Stimulated activated memory B cell treated with anti-CD40 and anti-IgM and Interleukin-4, amounts not matched to agents 10 μg/mL and 1 μg/mL and 100 μg/mL, for 72 hours (primary cell): ENCODE measurements around the gene PTPN3.

ENCODE experiments used
- ATAC-seq: fragments of 150-1000 bp; cut with Tn5 transposase; 2 replicates; pipeline ENCODE4 v1.10.0; 2021
- H3K27ac Mint-ChIP-seq: one replicate; pipeline ENCODE4 v1.8.0; 2022; ENCODE audit warnings: mild to moderate bottlenecking, mixed read lengths
- H3K27me3 Mint-ChIP-seq: one replicate; pipeline ENCODE4 v1.8.0; 2022; ENCODE audit warnings: mixed read lengths
- H3K36me3 Mint-ChIP-seq: one replicate; pipeline ENCODE4 v1.8.0; 2022; ENCODE audit warnings: mixed read lengths
- H3K4me1 Mint-ChIP-seq: one replicate; pipeline ENCODE4 v1.8.0; 2022; ENCODE audit warnings: mixed read lengths
- H3K4me3 Mint-ChIP-seq: one replicate; pipeline ENCODE4 v1.8.0; 2022; ENCODE audit warnings: mild to moderate bottlenecking, moderate library complexity, mixed read lengths
- H3K9me3 Mint-ChIP-seq: one replicate; pipeline ENCODE4 v1.8.0; 2022; ENCODE audit warnings: mixed read lengths

PTPN3 gene

DNA sequence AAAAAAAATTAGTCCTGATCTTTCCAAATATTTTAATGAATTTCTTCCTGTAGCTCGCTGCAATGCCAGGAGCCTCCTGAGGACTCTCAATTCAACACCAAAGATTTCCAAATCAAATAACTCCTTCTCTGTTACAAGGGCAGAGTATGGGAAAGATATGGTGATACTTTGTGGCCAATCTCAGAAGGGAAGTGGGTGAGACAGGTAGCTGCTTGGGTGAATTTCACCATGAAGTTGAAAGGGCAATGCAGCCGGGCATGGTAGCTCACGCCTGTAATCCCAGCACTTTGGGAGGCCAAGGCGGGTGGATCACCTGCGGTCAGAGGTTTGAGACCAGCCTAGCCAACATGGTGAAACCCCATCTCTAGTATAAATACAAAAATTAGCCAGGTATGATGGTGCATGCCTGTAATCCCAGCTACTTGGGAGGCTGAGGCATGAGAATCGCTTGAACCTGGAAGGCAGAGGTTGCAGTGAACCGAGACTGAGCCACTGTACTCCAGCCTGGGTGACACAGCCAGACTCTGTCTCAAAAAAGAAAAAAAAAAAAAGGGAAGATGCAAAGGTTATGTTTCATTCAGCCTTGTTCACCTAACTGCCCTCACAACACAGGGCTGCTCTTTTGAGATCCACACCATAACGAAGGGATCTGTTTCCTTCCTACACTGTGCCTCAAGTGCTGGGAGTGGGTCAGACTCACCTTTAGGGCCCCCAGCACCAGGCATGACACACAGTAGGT, 58.6 kb downstream of the PTPN3 start:
- no peaks in the 10 kb centered on the region for H3K36me3 Mint-ChIP-seq
- H3K4me3 Mint-ChIP-seq, result no peak overlapping the region
- H3K27ac Mint-ChIP-seq, result peak overlapping the region; percentile 13
- peaks cover 16% of the 10 kb centered on the region for H3K27me3 Mint-ChIP-seq
- H3K9me3 Mint-ChIP-seq, result no peaks in the 10 kb centered on the region
- peaks cover 32% of the 10 kb centered on the region for H3K4me1 Mint-ChIP-seq
- peak; percentile 75 for ATAC-seq

- H3K9me3 Mint-ChIP-seq, result peaks cover under 1% of the 10 kb centered on the region
- H3K4me3 Mint-ChIP-seq, result no peak overlapping the region
- peaks cover 32% of the 10 kb centered on the region for H3K4me1 Mint-ChIP-seq
- ATAC-seq, result no peak
- H3K36me3 Mint-ChIP-seq, result no peaks in the 10 kb centered on the region
- no peak overlapping the region for H3K27ac Mint-ChIP-seq
- H3K27me3 Mint-ChIP-seq, result peaks cover 8% of the 10 kb centered on the region
These were observed 60.8 kb downstream of the PTPN3 start for GRCh38 chr9:109437286-109437685.

- Mint-ChIP-seq H3K36me3 (no peaks in the 10 kb centered on the region), H3K9me3 (peaks cover 3% of the 10 kb centered on the region), H3K27me3 (peaks cover 8% of the 10 kb centered on the region), H3K4me1 (peaks cover 27% of the 10 kb centered on the region), H3K4me3 (no peak overlapping the region), H3K27ac (no peak overlapping the region)
- no peak for ATAC-seq
These were observed 62.0 kb downstream of the PTPN3 start for GRCh38 chr9:109436071-109436470.

DNA sequence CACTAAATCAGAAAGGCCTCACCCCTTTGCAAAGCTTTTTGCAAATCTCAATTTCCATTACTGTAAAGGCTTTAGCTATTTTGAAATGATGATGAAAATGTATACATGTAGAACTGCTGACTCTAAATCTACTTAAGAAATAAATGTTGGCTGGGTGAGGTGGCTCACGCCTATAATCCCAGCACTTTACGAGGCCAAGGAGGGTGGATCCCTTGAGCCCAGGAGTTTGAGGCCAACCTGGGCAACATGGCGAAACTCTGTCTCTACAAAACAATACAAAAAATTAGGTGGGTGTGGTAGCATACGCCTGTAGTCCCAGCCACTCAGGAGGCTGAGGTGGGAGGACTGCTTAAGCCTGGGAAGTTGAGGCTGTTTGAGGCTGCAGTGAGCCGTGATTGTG, 64.6 kb downstream of the PTPN3 start:
- Mint-ChIP-seq H3K9me3 (peaks cover 3% of the 10 kb centered on the region), H3K27me3 (peaks cover 8% of the 10 kb centered on the region), H3K4me1 (peaks cover 1% of the 10 kb centered on the region), H3K4me3 (no peak overlapping the region), H3K27ac (no peak overlapping the region), H3K36me3 (no peaks in the 10 kb centered on the region)
- no peak for ATAC-seq

DNA sequence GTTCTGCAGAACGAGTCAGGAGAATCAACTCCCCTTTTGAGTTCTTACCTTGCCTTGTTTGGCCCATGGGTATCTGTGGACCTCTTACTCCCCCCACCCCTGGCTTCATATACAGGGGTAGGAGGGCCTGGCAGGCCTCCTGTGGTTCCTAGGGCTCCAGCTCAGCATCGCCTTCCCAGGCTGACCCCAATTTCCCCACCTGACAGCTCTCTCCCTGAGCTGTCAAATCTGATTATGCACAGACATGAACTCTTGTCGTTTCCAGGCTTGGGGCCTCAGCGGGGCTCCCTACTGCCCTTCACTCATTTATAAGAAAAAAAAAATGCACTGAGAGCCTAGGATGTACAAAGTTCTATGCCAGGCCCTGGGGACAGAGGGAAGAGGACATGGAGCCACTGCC, 67.9 kb downstream of the PTPN3 start:
- Mint-ChIP-seq H3K27me3 (peaks cover 8% of the 10 kb centered on the region), H3K4me1 (no peaks in the 10 kb centered on the region), H3K4me3 (no peak overlapping the region), H3K9me3 (peaks cover 3% of the 10 kb centered on the region), H3K27ac (no peak overlapping the region), H3K36me3 (no peaks in the 10 kb centered on the region)
- no peak for ATAC-seq

DNA sequence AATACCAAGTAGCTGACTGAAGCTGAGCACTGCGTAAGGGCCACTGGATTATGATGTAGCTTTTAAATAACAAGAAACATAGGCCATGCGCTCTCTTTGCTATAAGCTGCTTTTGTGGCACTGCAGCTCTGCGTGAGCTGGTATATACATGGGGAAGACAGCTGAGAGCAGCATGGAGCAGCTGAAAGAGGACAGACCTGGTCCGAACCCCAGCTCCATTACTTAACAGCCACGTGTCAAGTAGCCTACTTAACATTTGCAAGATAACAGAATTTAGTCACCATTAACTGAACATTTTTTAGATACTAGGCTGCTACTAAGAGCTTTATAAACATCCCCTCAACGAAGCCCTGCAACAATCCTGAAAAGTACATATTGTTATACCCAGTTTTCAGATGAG, 69.3 kb downstream of the PTPN3 start:
- H3K36me3 Mint-ChIP-seq, result no peaks in the 10 kb centered on the region

DNA sequence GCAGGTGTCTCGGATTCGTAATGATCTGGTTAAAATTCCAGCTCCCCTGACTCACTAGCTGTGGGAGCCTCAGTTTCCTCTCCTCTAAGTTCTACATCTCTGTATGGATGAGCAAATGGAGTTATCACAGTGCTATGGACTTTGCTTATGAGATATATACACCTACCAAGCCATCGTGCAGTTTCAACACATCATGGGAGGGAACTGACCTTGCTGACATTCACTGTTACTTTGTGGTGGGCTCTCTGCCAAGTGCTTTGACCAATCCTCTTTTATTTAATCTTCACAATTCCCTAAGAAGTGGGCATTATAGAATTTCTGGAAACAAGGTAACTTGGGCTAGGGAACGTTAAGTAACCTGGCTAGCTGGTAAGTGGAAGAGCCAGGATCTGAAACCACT, 70.2 kb downstream of the PTPN3 start:
- no peak for ATAC-seq
- H3K27me3 Mint-ChIP-seq, result no peaks in the 10 kb centered on the region
- H3K4me1 Mint-ChIP-seq, result peaks cover 2% of the 10 kb centered on the region
- peaks cover 3% of the 10 kb centered on the region for H3K9me3 Mint-ChIP-seq
- no peaks in the 10 kb centered on the region for H3K36me3 Mint-ChIP-seq
- no peak overlapping the region for H3K4me3 Mint-ChIP-seq
- no peak overlapping the region for H3K27ac Mint-ChIP-seq

More for the DNA sequence above, 69.3 kb downstream of the PTPN3 start:
- ATAC-seq, result no peak
- Mint-ChIP-seq H3K4me1 (no peaks in the 10 kb centered on the region), H3K4me3 (no peak overlapping the region), H3K9me3 (peaks cover 3% of the 10 kb centered on the region), H3K27me3 (no peaks in the 10 kb centered on the region), H3K27ac (no peak overlapping the region)

DNA sequence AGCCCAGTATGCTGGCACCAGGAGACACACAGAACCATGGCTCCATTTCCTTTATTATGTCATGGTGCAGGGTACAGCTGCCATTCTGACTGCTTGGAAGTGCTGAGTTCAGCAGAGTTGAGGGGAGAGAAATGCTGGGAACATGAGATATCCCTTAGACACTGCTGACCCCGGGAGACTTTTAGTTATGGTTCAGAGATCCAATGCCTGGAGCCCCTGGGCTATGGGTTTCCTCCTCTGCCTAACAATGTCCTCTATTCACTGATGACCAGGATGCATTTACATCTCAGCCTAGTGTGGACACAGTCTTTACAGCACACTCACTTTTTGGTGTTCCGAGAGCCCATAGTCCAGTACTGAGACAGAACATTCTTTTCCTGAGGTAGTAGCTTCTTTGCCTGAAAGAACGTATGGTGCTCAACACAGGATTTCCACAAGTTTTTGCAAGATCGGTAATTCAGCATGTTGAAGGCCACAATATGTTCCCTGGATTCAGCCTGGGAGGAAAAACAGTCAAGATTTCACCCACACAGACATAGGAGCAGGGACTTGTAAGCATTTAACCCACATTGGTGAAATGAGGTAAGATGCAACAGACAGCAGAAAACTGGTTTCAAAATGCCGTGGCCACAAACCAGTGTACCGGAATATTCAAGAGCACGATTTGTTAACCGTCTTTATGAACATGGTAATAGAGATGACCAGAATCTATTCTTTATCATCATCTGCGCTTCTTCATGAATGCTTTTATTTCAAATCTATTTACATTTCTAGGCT, 71.3 kb downstream of the PTPN3 start:
- ATAC-seq, result no peak
- peaks cover 11% of the 10 kb centered on the region for H3K4me1 Mint-ChIP-seq
- H3K27me3 Mint-ChIP-seq, result no peaks in the 10 kb centered on the region
- H3K4me3 Mint-ChIP-seq, result no peak overlapping the region
- H3K9me3 Mint-ChIP-seq, result no peaks in the 10 kb centered on the region
- H3K36me3 Mint-ChIP-seq, result no peaks in the 10 kb centered on the region
- no peak overlapping the region for H3K27ac Mint-ChIP-seq

- Mint-ChIP-seq H3K4me1 (peaks cover 12% of the 10 kb centered on the region), H3K27me3 (no peaks in the 10 kb centered on the region), H3K9me3 (no peaks in the 10 kb centered on the region), H3K27ac (no peak overlapping the region), H3K36me3 (no peaks in the 10 kb centered on the region), H3K4me3 (no peak overlapping the region)
- no peak for ATAC-seq
These were observed 73.5 kb downstream of the PTPN3 start for GRCh38 chr9:109424618-109425017.

DNA sequence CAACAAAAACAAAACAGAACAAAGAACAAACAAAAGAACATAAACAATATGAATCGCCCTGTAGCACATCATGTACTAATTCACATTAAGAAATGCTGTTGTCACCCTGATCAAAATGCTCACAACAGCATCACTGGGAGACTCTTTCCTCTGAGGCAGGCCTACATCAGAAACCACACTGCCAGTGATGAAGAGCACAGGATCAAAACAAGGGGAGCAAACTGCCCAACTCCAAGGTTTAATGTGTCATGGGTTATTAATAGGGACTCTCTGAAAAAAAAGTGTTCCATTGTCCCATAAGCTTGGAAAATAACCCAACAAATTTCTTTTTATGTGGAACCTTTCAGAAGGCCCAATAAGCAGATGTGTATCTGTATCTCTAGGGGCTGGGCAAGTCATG, 74.2 kb downstream of the PTPN3 start:
- H3K27me3 Mint-ChIP-seq, result no peaks in the 10 kb centered on the region
- peaks cover 20% of the 10 kb centered on the region for H3K4me1 Mint-ChIP-seq
- H3K4me3 Mint-ChIP-seq, result no peak overlapping the region
- no peak overlapping the region for H3K27ac Mint-ChIP-seq
- no peaks in the 10 kb centered on the region for H3K36me3 Mint-ChIP-seq
- no peaks in the 10 kb centered on the region for H3K9me3 Mint-ChIP-seq
- no peak for ATAC-seq

GRCh38 chr9:109422641-109423040, 75.5 kb downstream of the PTPN3 start:
- H3K4me1 Mint-ChIP-seq, result peaks cover 32% of the 10 kb centered on the region
- no peaks in the 10 kb centered on the region for H3K27me3 Mint-ChIP-seq
- no peak overlapping the region for H3K4me3 Mint-ChIP-seq
- H3K27ac Mint-ChIP-seq, result peak overlapping the region; percentile 55
- no peaks in the 10 kb centered on the region for H3K9me3 Mint-ChIP-seq
- no peaks in the 10 kb centered on the region for H3K36me3 Mint-ChIP-seq
- peak; percentile 68 for ATAC-seq

DNA sequence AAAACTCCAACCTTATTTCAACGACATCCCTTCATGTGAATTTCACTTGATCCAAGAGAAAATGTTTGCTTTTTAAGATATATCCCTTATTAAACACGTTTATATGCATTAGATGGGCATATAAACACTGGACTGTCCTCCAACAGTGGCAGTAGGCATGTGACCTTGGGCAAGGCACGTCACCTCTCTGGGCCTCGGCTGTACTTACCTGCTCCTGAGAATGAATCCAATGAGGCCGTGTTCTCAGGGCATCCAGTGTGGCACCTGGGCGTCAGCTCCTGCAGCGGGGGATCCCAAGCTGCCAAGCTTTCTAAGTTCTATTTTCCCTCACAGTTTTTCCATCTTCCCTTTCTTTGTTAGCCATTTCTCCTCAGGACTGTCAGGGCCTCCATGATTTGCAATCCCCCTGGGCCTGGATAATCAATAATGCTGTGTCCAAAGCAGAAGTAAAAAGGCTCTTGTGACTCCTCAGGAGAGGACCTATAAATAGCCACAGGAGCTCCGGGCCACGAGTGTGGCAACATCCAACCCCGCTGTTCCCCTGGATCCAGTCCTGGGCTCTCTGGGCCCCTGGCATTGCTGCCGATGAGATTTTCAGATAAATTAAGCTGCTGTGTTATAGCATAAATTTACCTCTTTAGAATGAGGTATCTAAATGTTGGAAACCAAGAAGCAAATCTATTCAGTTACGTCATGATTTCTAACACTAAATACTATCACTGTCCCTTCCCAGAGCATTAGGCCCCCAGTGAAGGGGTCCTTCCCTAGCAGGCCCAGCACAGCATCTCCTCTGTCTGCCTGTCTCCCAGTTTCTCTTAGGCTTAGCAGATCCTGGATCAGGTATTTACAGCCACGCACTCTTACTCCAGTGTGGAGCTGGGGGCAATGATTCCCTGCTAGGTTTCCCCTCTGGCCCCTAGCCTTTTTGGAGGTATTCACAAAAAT, 76.8 kb downstream of the PTPN3 start:
- ATAC-seq, result no peak
- no peaks in the 10 kb centered on the region for H3K36me3 Mint-ChIP-seq
- H3K27me3 Mint-ChIP-seq, result no peaks in the 10 kb centered on the region
- H3K9me3 Mint-ChIP-seq, result no peaks in the 10 kb centered on the region
- H3K27ac Mint-ChIP-seq, result no peak overlapping the region
- H3K4me3 Mint-ChIP-seq, result no peak overlapping the region
- H3K4me1 Mint-ChIP-seq, result peaks cover 44% of the 10 kb centered on the region

DNA sequence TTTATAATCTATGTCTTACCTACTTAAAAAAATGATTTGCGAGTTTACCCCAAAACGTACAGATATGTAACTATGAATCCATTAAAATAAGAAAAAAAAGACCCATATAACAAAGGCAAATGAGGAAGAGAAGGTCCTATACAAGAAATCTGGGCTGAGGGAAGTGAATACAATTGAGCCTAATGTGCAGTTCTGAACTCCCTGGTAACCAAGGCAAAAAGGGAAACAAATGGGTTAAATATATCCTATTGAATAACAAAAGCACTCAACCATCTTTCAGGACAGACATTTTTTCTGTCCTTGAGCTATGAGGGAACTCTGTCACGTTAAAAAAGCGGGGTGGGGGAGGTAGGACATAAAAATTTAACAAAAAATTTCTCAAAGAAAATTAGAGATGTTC, 78.6 kb downstream of the PTPN3 start:
- no peaks in the 10 kb centered on the region for H3K9me3 Mint-ChIP-seq
- peaks cover 60% of the 10 kb centered on the region for H3K4me1 Mint-ChIP-seq
- H3K27ac Mint-ChIP-seq, result no peak overlapping the region
- H3K27me3 Mint-ChIP-seq, result no peaks in the 10 kb centered on the region
- no peaks in the 10 kb centered on the region for H3K36me3 Mint-ChIP-seq
- no peak overlapping the region for H3K4me3 Mint-ChIP-seq
- ATAC-seq, result no peak

GRCh38 chr9:109418827-109419226, 79.3 kb downstream of the PTPN3 start:
- peak overlapping the region; percentile 50 for H3K27ac Mint-ChIP-seq
- H3K4me1 Mint-ChIP-seq, result peaks cover 63% of the 10 kb centered on the region
- H3K36me3 Mint-ChIP-seq, result no peaks in the 10 kb centered on the region
- no peaks in the 10 kb centered on the region for H3K9me3 Mint-ChIP-seq
- ATAC-seq, result peak; percentile 49
- H3K27me3 Mint-ChIP-seq, result no peaks in the 10 kb centered on the region
- H3K4me3 Mint-ChIP-seq, result no peak overlapping the region
